NCI-H748 (cell line): ENCODE results near the gene RNF213.

Experiments
- DNase-seq: peaks from one replicate; lab custom pipeline; 2025; ENCODE audit not compliant: unreplicated experiment; lab: John Stamatoyannopoulos, UW

Gene RNF213

GRCh38 chr17:80260791-80261158, at the start of gene RNF213:
Gene RNF213 (plus strand): TSS chr17:80260852. CDS start chr17:80263682, 2,830 bp downstream.
- DNase-seq, result peak; percentile 62

GRCh38 chr17:80212109-80212508, 48.5 kb upstream of the RNF213 start:
- DNase-seq, result no peak

- no peak for DNase-seq
Observed at GRCh38 chr17:80212511-80212910, 48.1 kb upstream of the RNF213 start.

DNA sequence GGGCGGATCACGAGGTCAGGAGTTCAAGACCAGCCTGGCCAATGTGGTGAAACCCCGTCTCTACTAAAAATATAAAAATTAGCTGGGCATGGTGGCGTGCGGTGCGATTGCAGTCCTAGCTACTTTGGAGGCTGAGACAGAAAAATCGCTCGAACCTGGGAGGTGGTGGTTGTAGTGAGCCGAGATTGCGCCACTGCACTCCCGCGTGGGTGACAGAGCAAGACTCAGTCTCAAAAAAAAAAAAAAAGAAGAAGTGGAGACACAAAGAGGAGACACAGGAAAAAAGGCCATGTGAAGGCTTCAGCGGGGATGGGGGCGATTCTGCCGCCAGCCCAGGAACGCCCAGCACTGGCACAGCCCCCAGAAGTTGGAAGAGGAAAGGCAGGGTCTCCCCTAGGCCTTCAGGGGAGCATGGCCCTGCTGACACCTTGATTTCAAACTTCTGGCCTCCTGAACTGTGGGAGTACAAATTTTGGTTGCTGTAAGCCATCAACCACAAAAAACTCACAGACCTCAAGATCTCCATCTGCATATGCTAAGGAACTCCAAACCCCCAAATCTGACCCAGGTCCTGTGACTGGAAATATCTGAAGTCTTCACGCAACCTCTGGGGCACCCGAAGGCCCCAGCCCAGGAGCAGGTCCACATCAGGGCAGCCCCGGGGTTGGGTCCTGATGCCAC, 47.5 kb upstream of the RNF213 start:
- no peak for DNase-seq

GRCh38 chr17:80213643-80213975, 47.0 kb upstream of the RNF213 start:
- no peak for DNase-seq

GRCh38 chr17:80214012-80214877, 46.4 kb upstream of the RNF213 start:
- DNase-seq, result no peak

DNA sequence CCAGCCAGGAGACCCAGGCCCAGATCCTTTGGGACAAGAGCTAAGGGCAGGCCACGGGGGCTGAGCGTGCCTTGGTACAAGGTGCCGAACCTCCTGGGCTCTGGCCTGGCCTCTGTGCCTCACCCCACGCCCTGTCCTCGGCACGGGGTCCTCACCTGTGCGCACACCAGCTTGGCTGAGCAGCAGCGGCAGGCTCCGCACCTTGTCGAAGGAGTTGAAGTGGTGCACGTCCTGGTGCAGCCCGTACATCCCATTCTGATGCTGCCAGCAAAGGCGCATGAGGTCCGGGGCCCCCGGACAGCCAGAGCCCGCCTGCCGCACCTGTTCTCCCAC, 45.8 kb upstream of the RNF213 start:
- no peak for DNase-seq

DNA sequence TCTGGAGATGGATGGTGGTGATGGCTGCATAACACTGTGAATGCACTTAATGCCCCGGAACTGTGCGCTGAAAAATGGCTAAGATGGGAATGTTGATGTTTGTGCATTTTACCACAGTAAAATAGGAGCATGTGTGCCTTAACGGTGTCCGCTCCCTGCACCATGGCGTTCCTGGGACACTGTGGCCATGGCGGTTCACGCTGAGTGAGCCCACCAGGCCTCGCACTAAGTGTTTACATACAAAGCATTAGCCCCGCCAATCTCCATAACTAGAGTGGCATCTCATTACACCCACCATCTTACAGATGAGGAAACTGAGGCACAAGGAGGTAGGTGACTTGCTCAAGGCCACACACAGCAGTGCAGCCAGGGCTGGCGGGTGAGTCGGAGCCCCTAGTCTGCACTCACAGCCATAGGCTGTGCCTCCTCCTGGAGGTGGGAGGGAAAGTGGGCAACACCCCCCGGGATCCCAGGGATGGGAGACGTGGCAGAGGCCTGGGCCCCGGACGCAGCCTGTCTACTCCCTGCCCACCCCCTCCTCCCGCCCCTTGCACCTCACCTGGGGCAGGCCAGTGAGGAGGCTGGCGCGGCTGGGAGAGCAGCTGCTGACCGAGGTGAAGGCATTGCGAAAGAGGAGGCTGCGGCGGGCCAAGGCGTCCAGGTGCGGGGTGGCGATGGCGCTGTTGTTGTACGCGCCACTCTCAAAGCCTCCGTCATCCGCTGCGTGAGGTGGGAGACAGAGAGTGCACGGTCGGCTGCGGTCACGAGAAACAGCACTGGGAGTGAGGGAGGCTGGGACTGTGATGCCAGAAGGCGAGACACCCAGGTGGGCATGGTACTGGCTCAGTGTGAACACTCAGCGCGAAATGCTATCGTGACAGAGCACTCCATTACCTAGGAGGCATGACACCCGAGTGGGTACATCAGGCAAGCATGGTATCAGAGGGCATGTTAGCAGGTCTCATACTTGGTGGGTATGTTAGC, 43.9 kb upstream of the RNF213 start:
- no peak for DNase-seq

- no peak for DNase-seq
Observed at GRCh38 chr17:80217703-80218362, 42.8 kb upstream of the RNF213 start.

DNA sequence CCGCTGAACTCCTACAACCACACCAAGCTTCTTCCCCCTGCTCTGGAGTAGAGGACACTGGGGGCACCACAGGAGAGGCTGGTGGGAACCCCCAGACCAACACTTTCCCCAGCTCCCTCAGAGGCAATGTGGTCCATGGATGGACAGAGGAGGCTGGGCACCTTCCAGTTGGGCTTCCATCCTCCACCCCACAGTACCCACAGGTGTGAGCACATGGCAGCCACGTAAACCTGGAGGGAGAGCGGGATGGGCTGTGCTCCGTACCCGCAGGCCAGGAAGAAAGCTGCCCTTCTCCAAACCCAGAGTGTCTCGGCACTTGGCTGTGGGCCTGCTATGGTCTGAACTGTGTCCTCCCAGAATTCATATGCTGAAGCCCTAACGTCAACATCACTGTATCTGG, 42.3 kb upstream of the RNF213 start:
- no peak for DNase-seq

GRCh38 chr17:80219013-80219762, 41.5 kb upstream of the RNF213 start:
- peak; percentile 50 for DNase-seq

GRCh38 chr17:80219763-80220053, 40.9 kb upstream of the RNF213 start:
- no peak for DNase-seq

DNA sequence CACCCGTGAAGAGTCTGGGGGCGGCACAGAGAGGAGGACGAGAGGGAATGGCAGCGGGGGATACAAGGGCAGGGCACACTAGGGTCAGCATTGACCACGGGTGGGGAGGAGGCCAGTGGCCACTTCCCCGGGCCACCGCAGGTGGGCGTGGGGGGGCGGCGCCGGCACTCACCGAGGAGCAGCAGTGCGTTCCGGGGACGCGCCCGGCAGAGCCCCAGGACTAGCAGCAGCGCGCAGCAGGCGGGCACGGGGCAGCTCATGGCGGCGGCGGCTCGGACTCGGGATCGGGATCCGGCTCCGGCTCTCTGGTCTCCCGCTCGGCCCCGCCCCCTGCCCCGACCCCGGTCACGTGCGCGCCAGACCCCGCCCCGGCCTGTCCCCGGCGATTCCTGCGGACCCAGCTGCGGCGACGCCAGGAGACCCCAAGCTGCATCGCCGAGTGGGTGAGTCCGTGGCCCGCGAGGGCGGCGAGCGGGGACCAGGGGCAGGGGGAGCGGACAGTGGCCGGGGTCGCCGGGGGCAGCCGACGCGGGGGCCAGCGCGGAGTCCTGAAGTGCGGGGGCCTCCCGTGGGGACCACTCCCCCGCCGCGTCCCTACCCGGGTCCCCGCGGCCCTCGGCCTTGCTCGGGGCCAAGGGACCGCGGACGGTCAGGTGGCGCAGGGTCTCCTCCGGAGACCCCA, 40.5 kb upstream of the RNF213 start, which contains the start of the genes SGSH and SLC26A11:
Gene SGSH (minus strand): TSS at position 280 of the 682 bp plus-strand sequence. CDS start 20 bp downstream, at position 260.
Gene SLC26A11 (plus strand): TSS at position 374 of the 682 bp plus-strand sequence. CDS start 1,134 bp downstream, outside the sequence.
- peak; percentile 67 for DNase-seq

DNA sequence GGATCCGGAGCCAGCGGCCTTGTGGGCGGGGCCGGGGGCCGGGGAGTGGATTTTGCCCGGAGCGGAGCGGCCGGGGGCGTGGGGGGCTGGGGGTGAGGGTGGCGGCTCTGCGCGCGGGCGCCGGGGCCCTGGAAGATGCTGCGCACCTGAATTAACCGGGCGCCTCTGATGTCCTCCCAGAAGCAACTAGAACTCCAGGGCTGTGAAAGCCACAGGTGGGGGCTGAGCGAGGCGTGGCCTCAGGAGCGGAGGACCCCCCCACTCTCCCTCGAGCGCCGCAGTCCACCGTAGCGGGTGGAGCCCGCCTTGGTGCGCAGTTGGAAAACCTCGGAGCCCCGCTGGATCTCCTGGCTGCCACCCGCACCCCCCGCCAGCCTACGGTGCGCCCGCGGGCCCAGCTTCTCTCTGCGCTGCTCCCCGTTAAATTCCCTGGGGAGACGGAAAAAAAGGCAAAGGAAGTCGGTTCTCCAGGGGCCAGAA, 39.9 kb upstream of the RNF213 start:
- DNase-seq, result peak; percentile 47

DNA sequence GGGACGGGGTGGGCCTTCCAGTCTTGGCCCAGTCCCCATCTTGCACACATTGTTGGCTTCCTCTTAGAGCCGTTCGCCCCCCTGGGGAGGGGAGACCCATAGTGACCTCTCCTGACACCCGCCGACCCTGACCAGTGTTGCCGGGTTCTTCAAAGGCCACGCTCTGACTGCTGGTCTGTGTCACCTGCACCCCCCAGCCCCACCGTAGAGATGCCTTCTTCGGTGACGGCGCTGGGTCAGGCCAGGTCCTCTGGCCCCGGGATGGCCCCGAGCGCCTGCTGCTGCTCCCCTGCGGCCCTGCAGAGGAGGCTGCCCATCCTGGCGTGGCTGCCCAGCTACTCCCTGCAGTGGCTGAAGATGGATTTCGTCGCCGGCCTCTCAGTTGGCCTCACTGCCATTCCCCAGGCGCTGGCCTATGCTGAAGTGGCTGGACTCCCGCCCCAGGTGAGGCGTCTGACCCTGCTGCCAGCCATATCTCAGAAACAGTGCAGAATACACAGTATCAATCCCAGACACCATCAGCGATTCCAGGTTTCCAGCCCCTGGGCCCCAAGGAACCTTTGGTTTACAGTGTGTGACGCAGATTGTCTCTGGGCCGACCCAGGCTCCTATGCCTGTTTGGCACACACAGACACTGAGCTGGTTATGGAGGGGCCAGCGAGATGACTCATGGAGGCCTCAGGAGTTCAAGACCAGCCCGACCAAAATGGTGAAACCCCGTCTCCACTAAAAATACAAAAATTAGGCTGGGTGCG, 39.1 kb upstream of the RNF213 start:
- DNase-seq, result no peak

GRCh38 chr17:80222376-80223141, 38.1 kb upstream of the RNF213 start:
- DNase-seq, result no peak

DNA sequence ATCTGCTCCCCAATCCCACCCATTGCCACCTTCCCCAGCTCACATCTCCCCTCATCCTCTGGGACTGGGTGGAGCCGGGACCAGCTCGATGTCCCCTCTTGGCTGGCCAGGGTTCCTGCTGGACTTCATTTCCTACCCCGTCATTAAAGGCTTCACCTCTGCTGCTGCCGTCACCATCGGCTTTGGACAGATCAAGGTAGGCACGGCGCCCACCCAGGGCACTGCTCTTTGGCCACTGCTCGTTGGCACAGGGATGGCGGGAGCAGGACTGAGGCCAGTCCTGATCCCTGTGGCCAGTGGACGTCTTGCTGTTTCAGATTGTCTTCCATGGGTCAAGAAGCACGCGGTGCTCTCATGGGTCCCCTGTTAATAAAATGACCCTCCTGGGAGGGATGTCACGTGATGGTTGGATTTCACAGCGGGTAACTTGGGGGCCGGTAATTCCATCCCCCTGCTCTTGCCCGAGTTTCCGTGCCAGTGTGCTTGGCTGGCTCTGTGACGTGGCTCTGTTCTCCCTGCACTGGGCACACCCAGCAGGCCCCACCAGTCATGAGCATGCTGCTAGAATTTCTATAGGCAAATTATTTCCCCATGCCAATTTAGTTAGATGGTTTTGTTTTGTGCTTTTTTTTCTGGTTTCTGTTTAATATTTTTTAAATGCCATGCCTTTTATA, 37.4 kb upstream of the RNF213 start:
- no peak for DNase-seq
